GM12873 (cell line): ENCODE results near the gene MAP2K1.

ENCODE experiments used
- TF ChIP-seq, protein P1 (sequence below): IDR thresholded peaks from 2 replicates; pipeline ENCODE4 v1.5.1; 2012; ENCODE audit warnings: low read depth, mild to moderate bottlenecking, moderate library complexity, low read length, control low read depth; ENCODE audit not compliant: insufficient read depth; ENCODE audit errors: missing control alignments

MAP2K1 gene

GRCh38 chr15:66389859-66390381, 3.2 kb downstream of the MAP2K1 start:
- TF ChIP-seq, protein P1, sequence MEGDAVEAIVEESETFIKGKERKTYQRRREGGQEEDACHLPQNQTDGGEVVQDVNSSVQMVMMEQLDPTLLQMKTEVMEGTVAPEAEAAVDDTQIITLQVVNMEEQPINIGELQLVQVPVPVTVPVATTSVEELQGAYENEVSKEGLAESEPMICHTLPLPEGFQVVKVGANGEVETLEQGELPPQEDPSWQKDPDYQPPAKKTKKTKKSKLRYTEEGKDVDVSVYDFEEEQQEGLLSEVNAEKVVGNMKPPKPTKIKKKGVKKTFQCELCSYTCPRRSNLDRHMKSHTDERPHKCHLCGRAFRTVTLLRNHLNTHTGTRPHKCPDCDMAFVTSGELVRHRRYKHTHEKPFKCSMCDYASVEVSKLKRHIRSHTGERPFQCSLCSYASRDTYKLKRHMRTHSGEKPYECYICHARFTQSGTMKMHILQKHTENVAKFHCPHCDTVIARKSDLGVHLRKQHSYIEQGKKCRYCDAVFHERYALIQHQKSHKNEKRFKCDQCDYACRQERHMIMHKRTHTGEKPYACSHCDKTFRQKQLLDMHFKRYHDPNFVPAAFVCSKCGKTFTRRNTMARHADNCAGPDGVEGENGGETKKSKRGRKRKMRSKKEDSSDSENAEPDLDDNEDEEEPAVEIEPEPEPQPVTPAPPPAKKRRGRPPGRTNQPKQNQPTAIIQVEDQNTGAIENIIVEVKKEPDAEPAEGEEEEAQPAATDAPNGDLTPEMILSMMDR, result no peak

GRCh38 chr15:66390678-66391077, 4.0 kb downstream of the MAP2K1 start:
- TF ChIP-seq, protein P1, result no peak

DNA sequence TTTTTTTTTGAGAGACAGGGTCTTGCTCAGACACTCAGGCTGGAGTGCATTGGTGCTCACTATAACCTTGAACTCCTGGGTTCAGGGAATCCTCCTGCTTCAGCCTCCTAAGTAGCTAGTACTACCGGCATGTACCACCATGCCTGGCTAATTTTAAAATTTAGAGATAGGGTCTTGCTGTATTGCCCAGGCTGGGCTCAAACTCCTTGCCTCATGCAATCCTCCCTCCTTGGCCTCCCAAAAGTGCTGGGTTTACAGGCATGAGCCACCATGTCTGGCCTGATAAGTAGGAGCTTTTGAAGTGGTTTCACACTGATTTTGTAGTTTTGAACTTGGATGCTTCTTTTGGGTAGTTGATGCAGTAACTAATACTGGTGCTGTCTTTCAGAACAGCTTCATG, 7.8 kb downstream of the MAP2K1 start:
- TF ChIP-seq, protein P1, result no peak

- TF ChIP-seq, protein P1, result no peak
Measured at GRCh38 chr15:66394915-66395314, 8.2 kb downstream of the MAP2K1 start.

- TF ChIP-seq, protein P1, result no peak
Measured at GRCh38 chr15:66399276-66399675, 12.6 kb downstream of the MAP2K1 start.

GRCh38 chr15:66400351-66400774, 13.7 kb downstream of the MAP2K1 start:
- TF ChIP-seq, protein P1, result no peak

- TF ChIP-seq, protein P1, result peak; percentile 39
Measured at GRCh38 chr15:66401130-66402021, 14.7 kb downstream of the MAP2K1 start.
